OCI-LY1 (cell line): Measurements from ENCODE around the gene POU6F2.

Experiments
- CTCF ChIP-seq: fragments of 200-600 bp; sonication (generic), shearing (Covaris generic); IDR thresholded peaks from 2 replicates; pipeline ENCODE4 v1.5.1; 2017; ENCODE audit warnings: mild to moderate bottlenecking, antibody characterized with exemption, low read length, moderate library complexity, mixed read lengths
- EZH2 ChIP-seq: fragments of 200-600 bp; sonication (generic), shearing (Covaris generic); IDR thresholded peaks from 2 replicates; pipeline ENCODE4 v1.8.0; 2017; ENCODE audit warnings: borderline replicate concordance, mixed run types, mild to moderate bottlenecking, antibody characterized with exemption, low read length, moderate library complexity, mixed read lengths

- TF ChIP-seq CTCF (no peak), EZH2 (no peak)
Observed at GRCh38 chr7:39094731-39095130, 117.0 kb downstream of the POU6F2 start.
